Effector CD8-positive, alpha-beta T cell (primary cell): Measurements from ENCODE around the gene GPR39.

Source experiments
- DNase-seq: peaks from one replicate; lab custom pipeline; 2025; lab: John Stamatoyannopoulos, UW

The GPR39 gene

GRCh38 chr2:132446444-132446843, 29.8 kb downstream of the GPR39 start:
- no peak for DNase-seq

- DNase-seq = no peak
These were observed 31.7 kb downstream of the GPR39 start for GRCh38 chr2:132448331-132448730.

- DNase-seq = no peak
These were observed 32.2 kb downstream of the GPR39 start for GRCh38 chr2:132448771-132449170.

DNA sequence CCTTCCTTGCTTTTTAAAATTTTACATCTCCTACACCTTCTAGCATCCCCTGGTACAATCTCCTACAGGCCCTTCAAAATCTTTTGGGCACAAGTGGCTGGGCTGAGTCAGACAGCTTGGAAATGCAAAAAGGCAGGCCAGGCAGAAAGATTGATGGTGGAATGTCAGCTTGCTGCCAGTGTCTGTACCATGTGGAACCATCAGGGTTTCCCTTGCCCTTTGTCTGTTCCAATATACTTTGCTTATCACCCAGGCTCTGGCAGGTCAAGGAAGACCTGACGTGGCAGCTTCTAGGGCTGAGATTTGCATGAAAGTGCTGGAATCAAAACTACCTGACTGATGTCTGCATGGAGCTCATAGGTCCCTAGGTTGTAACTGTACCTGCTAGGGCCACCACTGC, 33.3 kb downstream of the GPR39 start:
- DNase-seq = no peak

- no peak for DNase-seq
These were observed 44.2 kb downstream of the GPR39 start for GRCh38 chr2:132460781-132461180.

DNA sequence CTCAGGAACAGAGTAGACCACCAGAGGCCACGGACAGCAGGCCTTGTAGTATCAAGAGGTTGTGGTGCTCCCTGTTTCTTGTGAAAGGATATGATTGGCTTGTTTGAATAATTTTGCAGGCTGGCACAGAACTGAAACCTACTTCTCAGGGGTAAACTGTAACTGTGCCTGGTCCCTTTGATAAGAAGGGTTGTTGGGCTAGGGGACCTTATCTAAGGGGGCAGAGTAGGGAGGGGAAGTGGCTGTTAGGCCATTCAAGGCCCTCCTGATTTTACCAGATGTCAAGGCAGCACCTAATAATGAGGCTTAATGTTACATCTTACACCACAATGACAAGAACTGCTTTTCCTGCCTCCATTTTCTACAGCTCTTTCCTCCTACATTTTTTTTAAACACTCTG, 45.6 kb downstream of the GPR39 start:
- DNase-seq = no peak

DNA sequence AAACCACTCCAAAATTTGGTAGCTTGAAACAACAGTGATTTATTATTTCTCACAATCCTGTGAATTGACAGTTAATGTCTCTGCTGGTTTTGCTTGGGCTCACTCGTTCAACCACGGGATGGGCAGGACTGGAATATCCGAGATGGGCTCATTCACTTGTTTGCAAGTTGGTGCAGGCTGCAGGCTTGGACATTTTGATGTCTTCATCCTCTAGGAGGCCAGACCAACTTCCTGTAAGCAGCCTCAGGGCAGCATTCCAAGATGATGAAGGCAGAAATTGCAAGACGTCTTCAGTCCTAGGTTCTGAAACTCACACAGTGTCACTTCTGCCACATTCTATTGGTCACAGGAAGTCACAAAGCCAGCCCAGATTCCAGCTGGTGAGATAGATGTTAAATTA, 47.1 kb downstream of the GPR39 start:
- no peak for DNase-seq

DNA sequence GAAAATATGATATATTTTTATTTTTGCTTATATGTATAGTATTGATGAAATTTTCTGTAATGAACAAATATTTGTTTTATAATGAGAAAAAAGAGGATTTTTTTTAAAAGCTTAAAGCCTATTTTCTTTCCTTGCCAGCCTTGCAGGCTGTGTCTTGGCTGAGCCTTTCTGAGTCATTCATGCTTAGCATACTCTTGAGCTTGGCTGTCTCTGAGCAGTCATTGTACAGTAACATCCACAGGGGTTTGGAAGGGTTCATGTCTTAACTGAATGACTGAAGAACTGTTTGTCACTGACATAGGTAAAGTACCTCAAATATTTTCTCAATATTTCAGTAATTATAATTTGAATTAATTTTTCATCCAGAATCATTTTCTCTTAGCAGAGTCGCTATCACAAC, 49.3 kb downstream of the GPR39 start:
- no peak for DNase-seq

DNA sequence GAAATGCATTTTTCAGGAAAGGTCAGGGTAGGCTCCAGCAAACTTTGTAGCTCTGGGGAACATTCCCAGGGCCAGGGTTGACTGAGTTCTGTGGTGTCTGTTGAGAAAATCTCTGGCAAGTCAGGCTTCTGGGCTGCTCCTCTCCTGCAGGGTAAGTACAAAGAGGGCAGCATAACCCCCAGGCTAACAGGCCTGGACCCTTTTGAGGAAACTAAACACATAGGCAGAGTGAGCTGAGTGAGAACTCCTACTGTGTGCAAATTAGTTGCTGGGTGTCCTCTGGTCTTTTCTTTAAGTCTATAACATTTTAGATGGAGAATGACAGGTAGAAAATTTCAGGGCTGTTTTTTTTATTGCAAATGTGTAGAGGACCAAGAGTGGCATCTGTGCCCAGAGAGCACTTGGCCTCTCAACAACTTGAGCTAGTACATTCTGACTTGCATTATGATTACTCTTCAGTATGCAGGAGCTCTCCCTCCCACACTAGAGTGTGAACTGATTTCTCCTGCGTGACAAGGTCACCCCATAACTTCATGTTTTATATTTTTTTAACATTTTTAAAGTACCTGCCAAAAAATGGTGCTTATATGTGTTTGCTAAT, 49.9 kb downstream of the GPR39 start:
- no peak for DNase-seq

DNA sequence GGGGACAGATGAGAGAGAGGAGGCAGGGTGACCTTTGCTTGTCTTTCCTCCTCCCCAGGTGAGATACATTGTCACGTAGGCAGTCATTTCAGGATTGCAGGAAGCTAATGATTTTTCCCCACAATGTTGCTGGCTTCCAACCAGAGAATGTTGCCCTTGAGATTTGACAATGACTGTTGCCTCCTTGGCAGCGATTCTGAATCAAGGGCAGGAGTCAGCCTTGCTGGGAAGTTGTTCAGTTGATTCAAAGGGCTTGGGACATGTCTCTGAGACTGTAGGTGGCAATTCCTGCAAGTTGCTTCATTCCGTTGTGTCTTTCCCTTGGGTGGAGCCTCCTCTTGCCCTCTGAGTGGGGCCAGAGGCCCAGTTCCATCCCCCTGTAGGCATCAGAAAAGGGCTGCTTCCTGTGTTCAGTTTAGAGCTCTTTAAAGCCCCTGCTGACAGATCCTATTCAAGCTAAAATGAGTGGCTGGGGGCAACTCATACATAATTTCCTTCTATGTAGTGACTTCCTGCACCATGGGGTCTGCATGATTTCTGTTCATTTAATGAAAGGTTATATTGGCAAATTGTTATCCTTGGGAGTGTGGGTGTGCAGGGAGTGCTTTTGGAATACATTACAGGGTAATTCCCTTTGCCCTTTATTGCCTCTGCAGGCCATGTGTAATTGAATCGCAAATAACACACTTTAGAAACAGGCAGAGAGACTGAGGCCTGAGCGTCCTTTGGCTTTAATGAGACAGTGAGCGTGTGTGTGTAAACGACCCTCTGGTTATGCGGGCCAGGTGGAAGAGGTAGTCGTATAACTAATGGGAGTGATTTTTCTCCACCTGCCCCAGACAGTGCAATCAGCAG, 52.4 kb downstream of the GPR39 start:
- no peak for DNase-seq

DNA sequence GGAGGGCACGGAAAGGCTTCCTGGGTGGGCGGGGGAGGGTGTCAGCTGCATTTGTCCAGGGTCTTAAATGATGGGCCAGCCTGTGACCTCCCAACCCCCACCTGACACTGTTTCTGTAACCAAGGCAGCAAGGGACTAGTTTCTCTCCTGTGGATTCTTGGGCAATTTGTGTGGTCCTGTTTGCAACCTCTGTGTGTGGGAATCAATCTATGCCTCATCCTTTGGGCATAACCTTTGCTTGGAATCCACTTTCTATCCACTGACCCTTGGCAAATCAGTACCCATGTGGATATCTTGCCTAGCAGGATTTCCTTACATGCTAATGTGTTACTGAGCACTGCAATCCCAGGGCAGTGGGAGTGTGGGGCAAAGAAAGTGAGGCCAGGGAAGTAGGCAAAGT, 54.1 kb downstream of the GPR39 start:
- no peak for DNase-seq

DNA sequence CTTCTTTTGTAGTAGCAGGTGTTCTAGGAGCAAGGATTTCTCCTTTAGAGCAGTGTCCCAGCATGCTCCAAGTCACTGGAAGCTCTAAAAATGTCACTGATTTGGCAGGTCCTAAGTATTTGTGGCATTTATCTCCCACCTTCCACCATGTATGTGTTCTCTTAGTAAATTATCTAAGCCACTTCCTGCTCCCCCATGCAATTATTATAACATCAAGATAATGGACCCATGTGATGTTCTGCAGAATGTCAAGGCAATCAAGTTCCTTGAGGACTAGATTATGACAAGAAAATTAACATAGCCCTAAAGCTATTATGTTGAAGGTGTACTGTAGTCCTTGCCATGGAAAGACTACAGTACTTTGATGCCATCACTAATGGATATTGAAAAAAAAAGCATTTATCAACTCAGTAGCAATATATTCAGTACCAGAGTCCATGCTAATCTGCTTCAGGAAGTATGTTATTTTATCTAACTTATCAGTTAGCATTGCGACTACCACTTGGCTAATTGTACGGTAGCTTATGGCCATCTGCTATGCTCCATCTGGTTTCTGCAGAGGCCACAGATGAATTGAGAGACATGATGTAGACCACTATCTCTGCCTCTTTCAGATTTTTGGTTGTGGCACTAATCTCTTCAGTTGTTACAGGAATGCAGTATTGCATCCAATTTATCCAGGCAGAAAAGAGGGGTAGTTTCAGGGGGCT, 56.7 kb downstream of the GPR39 start:
- no peak for DNase-seq

DNA sequence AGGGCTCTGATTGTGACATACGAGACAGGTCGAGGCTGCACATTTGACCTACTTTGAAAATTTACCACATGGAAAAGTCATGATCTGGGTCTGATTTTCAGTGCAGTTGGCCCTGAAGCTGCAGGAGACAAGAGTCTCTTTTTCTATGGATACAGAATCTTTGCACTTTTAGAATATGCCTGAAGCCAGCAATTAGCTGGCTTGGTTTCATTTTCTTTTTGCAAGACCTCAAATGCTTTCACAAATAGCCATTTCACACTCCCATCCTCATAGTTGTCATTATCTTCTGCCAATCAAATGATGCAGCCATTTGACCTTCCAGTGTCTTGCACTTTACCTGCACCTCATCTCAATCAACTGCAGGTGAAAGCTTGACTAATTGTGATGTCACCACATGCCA, 59.0 kb downstream of the GPR39 start:
- no peak for DNase-seq

DNA sequence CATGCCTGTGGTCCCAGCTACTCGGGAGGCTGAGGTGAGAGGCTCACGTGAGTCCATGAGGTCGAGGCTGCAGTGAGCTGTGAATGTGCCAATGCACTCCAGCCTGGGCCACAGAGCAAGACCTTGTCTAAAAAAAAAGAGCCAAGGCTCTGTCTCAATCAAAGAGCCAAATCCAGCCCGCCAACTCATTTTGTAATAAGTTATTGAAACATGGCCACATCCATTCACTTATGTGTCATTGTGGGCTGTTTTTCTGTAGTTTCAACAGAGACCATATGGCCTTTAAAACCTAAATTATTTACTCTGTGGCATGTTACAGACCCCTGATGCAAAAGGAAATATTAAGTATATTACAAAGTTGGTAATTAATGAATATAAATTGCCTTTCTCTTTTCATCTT, 60.8 kb downstream of the GPR39 start:
- no peak for DNase-seq

GRCh38 chr2:132477962-132478361, 61.4 kb downstream of the GPR39 start:
- DNase-seq = no peak

DNA sequence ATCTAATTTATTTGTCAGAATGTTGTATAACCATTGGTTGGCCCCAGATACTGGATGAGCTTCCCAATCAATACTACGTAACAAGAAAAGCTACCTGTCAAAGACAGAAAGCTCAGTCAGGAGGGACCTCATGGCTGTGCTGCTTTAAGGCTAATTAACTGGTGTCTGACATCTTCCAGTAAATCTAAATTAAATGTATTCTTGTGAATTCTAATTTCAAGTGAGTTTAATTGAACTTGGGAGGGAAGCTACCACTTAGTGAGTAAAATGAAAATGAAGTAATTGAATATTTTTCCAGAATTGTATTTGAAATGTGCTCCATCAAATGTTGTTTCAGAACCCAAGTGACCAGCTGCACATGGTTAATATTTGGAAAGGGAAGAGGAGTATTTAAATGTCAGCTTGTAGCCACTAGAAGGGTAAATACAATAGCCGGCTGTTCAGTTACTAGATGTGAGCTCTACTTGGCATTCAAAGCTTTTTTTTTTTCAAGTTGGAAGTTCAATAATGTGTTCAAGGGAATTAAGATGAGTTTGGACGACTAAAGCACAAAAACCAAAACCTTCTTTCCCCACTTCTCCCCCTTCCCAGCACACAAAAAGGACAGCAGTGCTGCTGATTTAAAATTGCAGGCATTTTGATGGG, 62.0 kb downstream of the GPR39 start:
- no peak for DNase-seq

- DNase-seq = no peak
These were observed 62.5 kb downstream of the GPR39 start for GRCh38 chr2:132479155-132479554.

GRCh38 chr2:132482821-132483220, 66.2 kb downstream of the GPR39 start:
- no peak for DNase-seq

DNA sequence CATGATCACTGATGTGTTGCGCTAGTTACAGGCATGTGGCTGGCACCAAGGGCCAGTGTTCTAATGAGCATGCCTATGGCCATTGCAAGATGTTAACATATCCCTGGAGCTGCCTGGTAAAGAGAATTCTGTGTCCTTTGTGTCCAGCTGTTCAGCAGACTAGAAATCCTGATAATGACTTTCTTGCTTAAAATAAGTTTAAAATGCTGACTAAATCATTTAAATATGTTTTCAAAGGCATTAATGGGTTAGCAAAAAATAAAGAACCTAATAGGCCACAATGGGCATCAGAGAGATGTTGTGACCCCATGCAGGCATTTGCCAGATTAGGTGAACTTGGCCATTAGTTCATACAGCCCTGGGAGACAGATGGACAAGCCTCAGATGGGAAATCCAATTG, 67.5 kb downstream of the GPR39 start:
- no peak for DNase-seq

DNA sequence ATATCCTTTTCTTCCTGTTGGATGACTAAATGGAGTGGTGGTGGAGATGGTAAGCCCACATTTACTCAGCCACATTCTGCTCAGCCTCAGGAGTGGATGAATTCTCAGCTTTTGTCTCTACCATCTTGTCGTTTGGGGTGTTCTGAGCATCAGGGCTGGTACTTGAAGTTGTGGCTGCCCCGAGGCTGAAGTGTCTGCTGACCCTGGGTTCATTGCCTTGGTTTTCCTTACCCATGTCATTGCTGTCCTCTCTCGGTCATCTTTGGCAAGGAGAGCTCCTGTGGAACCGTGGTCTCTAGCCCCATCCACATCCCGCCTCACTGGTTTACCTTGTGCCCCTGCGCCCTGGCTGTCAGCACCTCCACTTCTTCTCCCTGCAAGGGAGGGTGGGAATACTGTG, 71.9 kb downstream of the GPR39 start:
- no peak for DNase-seq

GRCh38 chr2:132489150-132489549, 72.5 kb downstream of the GPR39 start:
- no peak for DNase-seq

GRCh38 chr2:132495881-132496280, 79.3 kb downstream of the GPR39 start:
- no peak for DNase-seq

GRCh38 chr2:132496555-132496954, 80.0 kb downstream of the GPR39 start:
- DNase-seq = no peak
